ENCODE results near the gene VAMP5.
"Not testable (repeated sequence)": the region's sequence is repeated elsewhere in the genome, so short reads cannot be mapped to it uniquely, and the experiment has no call there.

The VAMP5 gene

GRCh38 chr2:85582492-85582891 lies 1.7 kb upstream of the VAMP5 start:
- no peak for DNase-seq (ENCODE audit: low read depth in 2 of 3, low spot score in 2 of 3)

DNA sequence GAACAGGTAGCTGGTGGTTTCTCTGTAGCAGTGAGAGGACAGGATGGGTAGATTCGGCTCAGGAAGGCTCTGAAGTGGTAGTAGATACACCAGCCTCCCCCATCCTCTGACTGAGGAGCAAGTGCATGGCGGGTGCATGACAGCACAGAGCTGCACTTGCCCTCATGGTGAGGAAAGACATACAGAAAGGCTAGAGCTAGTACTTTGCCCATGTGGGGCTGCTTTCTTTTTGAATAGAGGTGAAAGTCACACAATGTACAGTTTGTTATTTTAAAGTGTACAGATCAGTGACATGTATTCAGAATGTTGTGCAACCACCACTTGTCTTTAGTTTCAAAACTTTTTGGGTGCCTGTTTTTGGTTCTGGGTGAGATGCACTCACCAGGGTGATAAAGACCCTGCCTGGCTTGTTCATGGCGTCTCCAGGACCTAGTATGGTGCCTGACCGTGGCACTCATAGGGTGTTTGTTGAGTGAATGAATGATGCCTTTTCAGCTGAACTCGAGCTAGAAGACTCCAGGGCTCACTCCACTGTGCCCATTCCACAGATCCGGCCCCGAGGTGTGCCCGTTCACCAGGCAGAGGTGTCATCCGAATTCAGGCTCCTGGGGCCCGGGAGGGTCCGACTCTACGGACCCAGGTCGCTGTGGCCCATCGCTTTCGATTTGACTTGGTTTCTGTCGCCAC lies 421 bp upstream of the VAMP5 start:
- no peak for DNase-seq (ENCODE audit: low read depth in 2 of 3, low spot score in 2 of 3)

- DNase-seq (ENCODE audit: low read depth in 2 of 3, low spot score in 2 of 3), result no peak
Measured at GRCh38 chr2:85584857-85585780, 888 bp downstream of the VAMP5 start.

GRCh38 chr2:85585781-85586105 lies 1.5 kb downstream of the VAMP5 start:
- no peak for DNase-seq (ENCODE audit: low read depth in 2 of 3, low spot score in 2 of 3)

GRCh38 chr2:85588236-85588635 lies 4.0 kb downstream of the VAMP5 start:
- no peak for DNase-seq (ENCODE audit: low read depth in 2 of 3, low spot score in 2 of 3)

GRCh38 chr2:85588645-85589044 lies 4.4 kb downstream of the VAMP5 start:
- DNase-seq (ENCODE audit: low read depth in 2 of 3, low spot score in 2 of 3), result no peak

DNA sequence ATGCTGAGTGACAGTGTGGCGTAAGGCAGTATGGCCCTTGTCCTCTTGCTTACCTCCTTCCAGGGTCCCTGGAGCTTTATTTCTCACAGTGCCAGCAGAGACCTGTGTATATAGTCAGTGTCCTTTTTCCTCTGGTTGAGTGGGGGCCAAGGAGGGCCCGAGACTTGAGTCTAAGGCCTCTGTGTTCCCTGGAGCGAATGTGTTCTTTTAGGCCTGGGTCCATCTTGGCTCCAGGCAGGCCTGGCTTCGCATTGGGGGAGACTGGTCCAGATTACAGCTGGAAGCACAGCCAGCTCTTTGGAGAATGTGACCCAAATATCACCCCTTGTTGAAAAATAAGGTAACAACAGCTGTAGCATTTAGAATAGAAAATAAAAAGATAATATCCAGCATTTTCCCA lies 5.0 kb downstream of the VAMP5 start:
- DNase-seq (ENCODE audit: low read depth in 2 of 3, low spot score in 2 of 3), result no peak

DNA sequence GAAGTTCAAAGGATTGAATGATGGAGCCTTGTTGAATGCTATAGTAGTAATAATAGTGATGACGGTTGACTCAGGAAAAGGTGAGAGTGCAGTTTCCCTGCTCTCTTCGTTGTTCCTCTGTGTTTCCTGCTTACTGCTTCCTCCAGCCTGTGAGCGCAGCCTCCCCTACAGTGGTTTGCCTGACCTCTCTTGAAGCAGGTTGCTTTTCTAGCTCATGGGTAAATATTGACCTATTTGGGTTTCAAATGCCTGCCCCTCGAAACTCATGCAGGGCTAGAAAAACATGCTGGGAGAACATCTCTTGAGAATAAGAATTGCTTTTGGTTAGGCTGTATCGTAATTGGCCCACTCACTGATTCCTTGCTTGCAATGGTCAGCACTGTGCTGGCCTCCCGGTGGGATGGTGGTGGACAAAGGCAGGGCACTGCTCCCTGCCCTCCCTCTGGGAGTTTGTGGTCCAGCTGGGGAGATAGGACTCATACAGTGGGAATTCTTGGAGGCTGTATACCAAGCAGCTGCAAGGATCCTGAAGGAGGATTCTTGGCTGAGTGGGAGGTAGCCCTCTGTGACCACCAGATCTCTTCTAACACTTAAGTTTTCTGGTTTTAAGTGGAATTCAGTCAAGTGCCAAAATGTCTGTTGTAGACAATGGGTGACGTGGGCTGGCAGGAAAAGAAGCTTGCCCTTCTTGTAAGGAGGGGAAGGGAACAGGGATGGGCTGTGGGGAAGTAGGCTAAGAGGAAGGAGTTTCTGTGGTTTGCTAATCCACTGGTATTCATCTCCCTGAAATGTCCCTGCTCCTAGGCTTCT lies 6.0 kb downstream of the VAMP5 start:
- no peak for DNase-seq (ENCODE audit: low read depth in 2 of 3, low spot score in 2 of 3)

DNA sequence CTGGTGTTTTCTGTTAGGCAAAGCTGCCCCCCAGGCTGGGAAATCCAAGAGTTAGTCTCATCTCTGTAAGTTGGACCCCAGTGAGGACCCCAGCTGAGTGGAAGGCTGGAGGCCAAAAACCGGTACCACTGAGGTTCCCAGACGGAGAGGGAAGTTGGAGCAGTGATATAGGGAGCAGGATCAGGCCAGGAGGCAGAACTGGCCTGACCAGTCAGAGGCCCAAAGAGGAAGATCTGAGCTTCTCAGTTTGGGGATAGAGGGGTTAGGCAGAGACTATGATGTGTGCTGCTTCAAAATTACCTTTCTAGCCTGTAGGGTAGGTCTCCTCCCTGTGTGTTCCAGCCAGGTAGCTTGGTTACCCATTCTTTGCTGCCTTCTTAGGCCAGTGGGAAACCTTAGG lies 6.7 kb downstream of the VAMP5 start:
- DNase-seq (ENCODE audit: low read depth in 2 of 3, low spot score in 2 of 3), result no peak

DNA sequence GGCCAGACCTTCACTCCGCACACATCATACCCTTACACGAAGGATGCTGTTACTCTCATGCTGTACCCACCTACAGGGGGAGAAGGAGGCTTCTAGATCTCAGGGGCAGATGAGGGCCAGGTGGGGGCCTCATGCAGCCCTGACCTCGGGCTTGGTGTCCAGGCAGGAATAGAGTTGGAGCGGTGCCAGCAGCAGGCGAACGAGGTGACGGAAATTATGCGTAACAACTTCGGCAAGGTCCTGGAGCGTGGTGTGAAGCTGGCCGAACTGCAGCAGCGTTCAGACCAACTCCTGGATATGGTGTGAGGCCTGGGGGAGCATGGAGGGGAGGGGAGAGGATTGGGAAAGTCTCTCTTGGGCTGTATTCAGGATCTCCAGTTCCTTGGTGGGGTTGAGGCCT lies 7.3 kb downstream of the VAMP5 start:
- DNase-seq (ENCODE audit: low read depth in 2 of 3, low spot score in 2 of 3), result no peak

- DNase-seq (ENCODE audit: low read depth in 2 of 3, low spot score in 2 of 3), result not testable (repeated sequence)
Measured at GRCh38 chr2:85592299-85592698, 8.1 kb downstream of the VAMP5 start.

DNA sequence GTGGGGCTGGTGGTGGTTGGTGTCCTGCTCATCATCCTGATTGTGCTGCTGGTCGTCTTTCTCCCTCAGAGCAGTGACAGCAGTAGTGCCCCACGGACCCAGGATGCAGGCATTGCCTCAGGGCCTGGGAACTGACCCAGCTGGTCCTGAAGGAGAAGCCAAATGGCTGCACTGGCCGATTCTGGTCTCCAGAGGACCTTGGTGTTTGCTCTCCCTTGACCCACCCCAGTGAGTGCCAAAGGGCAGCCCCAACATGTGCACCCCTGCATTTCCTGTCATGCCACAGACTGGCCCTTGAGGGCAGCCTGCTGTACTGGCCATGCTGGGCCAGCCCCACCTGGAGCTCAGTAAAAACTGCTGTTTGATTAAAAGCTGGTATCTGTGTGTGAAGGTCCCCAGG lies 8.8 kb downstream of the VAMP5 start:
- DNase-seq (ENCODE audit: low read depth in 2 of 3, low spot score in 2 of 3), result no peak

DNA sequence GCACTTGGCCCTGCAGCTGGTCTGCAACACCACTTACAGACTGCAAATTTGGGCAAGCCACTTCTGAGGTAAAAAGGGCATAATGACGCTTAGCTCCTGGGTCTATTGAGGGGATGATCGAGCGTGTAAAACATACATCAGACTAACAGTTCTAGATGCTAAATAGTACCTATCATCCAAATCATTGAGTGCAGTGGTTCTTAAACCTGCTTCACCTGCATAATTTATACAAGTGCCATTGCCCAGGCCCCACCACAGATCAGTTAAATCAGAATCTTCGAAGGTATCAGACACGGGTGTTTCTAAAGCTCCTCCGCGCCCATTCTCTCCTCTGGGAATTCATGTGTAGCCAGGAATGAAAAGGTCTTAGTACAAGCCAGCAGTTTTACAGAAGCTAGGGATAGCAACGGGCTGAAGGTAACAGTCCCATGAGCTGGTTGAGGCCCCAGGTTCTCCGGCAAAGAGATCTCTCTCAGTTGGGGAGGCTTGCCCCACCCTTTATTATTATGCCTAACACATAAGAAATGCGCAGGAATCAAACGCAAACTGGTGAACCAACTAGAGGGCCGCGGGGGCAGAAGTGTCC lies 10.6 kb downstream of the VAMP5 start:
- DNase-seq (ENCODE audit: low read depth in 2 of 3, low spot score in 2 of 3), result no peak

DNA sequence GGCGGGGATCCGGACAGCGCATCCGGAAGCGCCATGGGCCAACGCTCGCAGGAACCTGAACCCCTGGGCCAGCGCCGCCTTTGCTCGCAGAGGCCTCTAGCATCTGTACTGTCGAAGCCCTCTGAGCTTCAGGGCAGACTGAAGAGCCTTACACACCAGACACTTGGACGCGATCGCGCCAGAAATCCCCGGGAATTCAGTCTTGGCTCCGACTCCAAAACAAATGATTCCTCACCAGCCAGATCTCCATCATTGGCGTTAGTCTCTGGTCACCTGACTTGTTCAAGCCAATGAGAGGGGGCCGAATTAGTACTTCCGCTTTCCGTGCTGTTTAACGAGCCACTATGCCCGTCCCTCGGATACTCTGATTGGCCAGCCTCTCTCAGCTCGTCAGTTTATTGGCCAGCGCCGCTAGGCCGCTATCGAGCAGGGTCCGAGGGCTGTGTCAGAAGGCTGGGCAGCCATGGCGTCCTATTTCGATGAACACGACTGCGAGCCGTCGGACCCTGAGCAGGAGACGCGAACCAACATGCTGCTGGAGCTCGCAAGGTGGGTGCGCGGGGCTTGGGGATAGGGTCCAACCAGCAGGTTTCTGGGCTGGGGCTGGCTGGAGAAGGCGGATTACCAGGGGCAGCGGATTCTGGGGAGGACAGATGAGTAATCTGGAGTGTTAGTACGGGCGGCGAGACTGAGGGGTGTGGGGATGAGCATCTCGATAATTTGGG lies 11.2 kb downstream of the VAMP5 start, which contains the start of gene RNF181:
RNF181 (plus strand) TSS at position 445 of the 725 bp plus-strand sequence; CDS start at position 464, 19 bp downstream.
- peak; percentile 66 to 76 (median 72) for DNase-seq (ENCODE audit: low read depth in 2 of 3, low spot score in 2 of 3)

DNA sequence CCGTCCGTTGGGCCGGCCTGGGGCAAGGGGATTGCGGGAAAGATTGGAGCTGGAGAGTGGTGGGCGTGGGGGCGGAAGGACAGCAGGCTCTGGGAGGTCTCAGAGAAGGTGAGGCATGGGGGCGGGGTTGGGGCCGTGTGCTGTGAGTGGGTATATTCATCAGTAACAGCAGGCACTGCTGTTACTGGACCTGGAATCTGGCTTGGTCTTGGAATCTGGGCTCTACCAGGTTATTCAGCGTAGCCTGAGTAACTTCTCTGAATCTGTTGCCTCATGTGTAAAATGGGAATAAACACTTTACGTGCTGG lies 11.7 kb downstream of the VAMP5 start:
- no peak for DNase-seq (ENCODE audit: low read depth in 2 of 3, low spot score in 2 of 3)

- DNase-seq (ENCODE audit: low read depth in 2 of 3, low spot score in 2 of 3), result no peak
Measured at GRCh38 chr2:85596486-85597143, 12.4 kb downstream of the VAMP5 start.

DNA sequence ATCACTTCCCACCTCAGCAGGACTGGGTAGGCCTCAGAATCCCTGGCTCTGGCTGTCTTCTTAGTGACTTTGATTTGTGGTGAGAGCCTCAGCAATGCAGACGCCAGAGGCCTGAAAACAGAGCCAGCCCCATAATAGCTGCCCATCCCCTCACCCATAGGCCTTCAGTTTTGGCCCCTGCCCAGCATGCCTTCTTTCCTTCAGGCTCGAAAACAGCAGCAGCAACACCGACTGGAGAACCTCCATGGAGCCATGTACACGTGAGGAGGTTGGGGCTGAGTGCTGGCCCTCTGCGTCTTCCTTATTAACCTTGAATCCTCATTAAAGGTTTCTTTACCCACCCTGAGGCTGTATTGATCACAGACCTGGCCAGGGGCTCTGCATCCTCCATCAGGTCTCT lies 13.0 kb downstream of the VAMP5 start:
- DNase-seq (ENCODE audit: low read depth in 2 of 3, low spot score in 2 of 3), result no peak

DNA sequence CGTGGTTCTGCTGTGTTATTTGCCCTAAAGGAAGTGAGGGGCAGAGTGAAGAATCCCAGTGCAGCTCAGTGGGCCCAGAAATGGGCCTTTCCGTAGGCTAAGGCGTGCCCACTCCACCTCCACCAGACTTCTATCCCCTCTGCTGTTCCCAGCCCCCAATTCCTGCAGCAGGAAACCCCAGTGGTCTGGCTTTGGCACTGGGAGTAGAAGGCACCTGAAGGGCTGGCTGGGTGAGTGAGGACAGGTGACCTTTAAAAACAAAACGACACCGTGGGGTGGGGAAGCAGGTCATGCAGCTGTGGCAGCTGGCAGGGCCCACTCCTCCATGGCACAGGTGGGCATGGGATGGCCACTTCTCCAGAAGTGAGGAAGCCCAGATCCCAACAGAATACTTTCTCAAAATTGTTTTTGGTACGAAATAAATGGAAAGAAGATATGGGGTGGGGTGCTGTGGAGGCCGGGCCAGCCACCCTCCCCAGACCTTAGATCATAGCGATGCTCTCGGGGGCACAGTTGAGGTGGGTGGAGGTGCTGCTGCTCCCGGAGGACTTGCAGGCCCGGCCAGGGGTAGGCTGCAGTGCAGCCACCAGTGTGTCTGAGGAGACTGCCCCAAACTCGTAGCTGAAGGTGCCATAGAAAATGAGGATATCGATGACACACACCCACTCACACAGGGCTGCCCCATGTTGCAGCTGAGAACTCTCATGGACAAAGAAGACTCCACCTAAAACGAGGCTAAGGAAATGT lies 14.5 kb downstream of the VAMP5 start:
- DNase-seq (ENCODE audit: low read depth in 2 of 3, low spot score in 2 of 3), result no peak

DNA sequence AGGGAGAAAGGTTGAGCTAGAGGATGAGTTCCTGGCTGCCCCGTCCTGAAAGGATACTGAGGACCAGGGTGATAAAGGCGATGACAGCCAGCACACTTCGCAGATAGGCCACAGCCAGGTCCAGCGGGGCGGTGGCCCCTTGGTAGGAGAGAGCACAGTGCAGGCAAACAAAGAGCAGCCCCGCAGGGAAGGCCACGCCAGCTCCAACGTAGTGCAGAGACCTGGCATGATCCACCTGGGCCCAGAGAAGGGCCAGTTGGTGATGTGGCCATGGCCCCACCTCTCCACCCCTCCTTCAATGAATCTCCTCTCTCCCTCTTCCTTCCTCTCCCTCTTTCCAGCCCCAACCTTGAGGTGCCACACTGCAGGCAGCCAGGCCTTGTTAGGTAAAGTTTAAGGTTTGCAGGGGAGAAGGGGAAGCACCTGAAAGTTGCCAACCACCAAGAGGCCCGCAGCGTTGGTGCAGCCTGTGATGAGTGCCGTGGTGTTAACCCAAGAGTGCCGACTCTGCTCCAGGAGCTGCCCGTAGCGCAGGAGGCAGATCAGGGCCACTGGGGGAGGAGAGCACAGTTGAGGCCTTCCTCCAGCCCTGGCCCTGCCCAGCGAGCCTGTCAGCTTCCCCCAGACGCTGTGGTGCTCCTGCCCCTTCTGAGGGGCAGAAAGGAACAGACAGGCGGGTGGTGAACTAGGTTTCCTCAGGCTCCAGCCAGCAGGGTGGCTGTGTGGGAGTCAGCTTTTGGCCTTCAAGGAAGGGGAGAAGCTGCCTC lies 15.4 kb downstream of the VAMP5 start:
- DNase-seq (ENCODE audit: low read depth in 2 of 3, low spot score in 2 of 3), result no peak

Data from activated CD8-positive, alpha-beta memory T cell treated with anti-CD3 and anti-CD28 coated beads for 48 hours (primary cell).